Breast epithelium (tissue), 3 donors: ENCODE measurements around the gene FARP2.
"Not testable (repeated sequence)": the region's sequence is repeated elsewhere in the genome, so short reads cannot be mapped to it uniquely, and the experiment has no call there.

Experiments used
- CTCF ChIP-seq, 3 donors: fragments of 450-650 bp; IDR thresholded peaks; one replicate each; pipeline ENCODE4 v1.5.1; 2016 to 2017; ENCODE audit warnings: antibody characterized with exemption in 3 of 3, mild to moderate bottlenecking in 3 of 3, moderate library complexity in 3 of 3
- POLR2A ChIP-seq: fragments of 450-650 bp; IDR thresholded peaks from one replicate; pipeline ENCODE4 v1.6.1; 2016; ENCODE audit warnings: antibody characterized with exemption, mild to moderate bottlenecking, moderate library complexity
- POLR2AphosphoS5 ChIP-seq, 3 donors: sonication (generic); formaldehyde crosslinking; IDR thresholded peaks; one replicate each; pipeline ENCODE4 v1.6.1; 2017; ENCODE audit warnings: antibody characterized with exemption in 3 of 3

- not testable (repeated sequence) for TF ChIP-seq CTCF (IDR thresholded peaks at IDR 0.05); POLR2A; POLR2AphosphoS5 (IDR thresholded peaks at IDR 0.05)
Measured at GRCh38 chr2:241423489-241423888, 67.4 kb downstream of the FARP2 start.
